ENCODE measurements around the gene CCDC27. TPM values are rescaled to one million over a fixed set of nuclear protein-coding genes. Genes with fewer than 3 reads are reported as not detected.

Gene CCDC27
- total and polyA plus RNA-seq, 2 of the 8 experiments (the other 6 are each of a cell fraction or from before 2014, with no cell fraction given), result 0.15 TPM; not detected in 1

DNA sequence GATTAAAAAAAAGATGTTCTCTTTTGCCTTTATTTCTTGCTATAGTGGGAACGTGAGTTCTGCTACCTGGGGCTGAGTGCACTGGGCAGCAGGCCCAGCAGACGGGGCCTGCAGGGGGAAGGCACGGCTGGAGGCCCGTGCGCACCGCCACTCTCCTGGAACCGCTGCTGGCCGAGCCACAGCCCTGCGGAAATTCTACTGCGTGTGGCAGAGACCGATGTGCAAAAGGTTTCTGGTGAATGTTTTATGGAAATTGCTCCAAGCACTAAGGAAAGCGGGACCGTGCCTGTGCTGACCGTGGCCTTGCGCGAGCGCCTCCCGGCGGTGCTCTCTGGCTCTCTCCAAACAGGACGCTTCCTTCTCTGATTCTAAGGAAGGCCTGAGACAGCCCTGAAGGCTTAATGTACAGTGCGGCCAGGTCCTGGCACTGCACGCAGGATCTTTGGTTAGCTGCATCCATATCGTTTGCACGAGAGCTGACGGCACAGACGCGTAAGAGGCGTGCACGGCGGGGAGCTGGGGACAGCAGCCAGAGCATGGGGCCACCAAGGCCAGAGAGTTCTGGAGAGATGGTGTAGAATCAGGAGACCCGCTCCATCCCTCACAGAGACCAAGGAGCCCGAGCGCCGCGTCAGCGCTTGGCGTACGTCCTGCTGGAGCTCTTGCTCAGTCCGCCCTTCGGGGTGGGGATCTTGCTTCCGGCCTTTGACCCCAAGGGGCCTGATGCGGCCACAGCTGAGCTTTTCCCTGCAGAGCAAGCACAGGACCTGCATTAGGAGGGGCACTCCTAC is 62.7 kb downstream of the CCDC27 start:
- ChIA-PET CTCF (ENCODE audit: partially characterized antibody) (interaction anchor here (1.7 to 2.7 kb wide), 2 partner anchors 11 to 14 kb away, joined by 5 to 8 read pairs; no protein-coding TSS in a partner anchor), POLR2A (ENCODE audit: partially characterized antibody) (interaction anchor here (1.6 kb wide), 1 partner anchor 21 kb away, joined by 4 read pairs; no protein-coding TSS in a partner anchor)
- H3K4me3 ChIP-seq (ENCODE audit: extremely low read depth in 1 of 4, insufficient read depth in 2 of 4, low read depth in 3 of 4, low read length in 4 of 4), result no peak overlapping the region
- no peak overlapping the region for H2BK15ac ChIP-seq (ENCODE audit: low read length)
- H3K36me3 ChIP-seq (ENCODE audit: control insufficient read depth in 2 of 4, insufficient read depth in 4 of 4, low read length in 3 of 4), result peaks cover 0 to 3% (median 0%) of the 10 kb centered on the region in 4 experiments; a peak in 1 of 8 replicates
- H4K91ac ChIP-seq (replicated peaks; ENCODE audit: insufficient read length, low read length), result no peak overlapping the region
- no peaks in the 10 kb centered on the region for H3K9me3 ChIP-seq (ENCODE audit: insufficient read depth in 2 of 2, low read depth in 1 of 2, low read length in 1 of 2)
- no peak for FAIRE-seq
- no peak overlapping the region for H3K56ac ChIP-seq (replicated peaks; ENCODE audit: insufficient read length, low read depth, low read length)
- peaks cover 0 to 5% (median 0%) of the 10 kb centered on the region in 4 experiments; a peak in 1 of 7 replicates for H3K4me1 ChIP-seq (replicated peaks in 1 of 4; ENCODE audit: control insufficient read depth in 3 of 4, insufficient read depth in 4 of 4, low read length in 3 of 4)
- no peak overlapping the region for H3K4ac ChIP-seq (replicated peaks; ENCODE audit: insufficient read length, low read depth, low read length)
- H2AK5ac ChIP-seq (ENCODE audit: low read depth, low read length), result no peak overlapping the region
- peaks cover 0 to 1% of the 10 kb centered on the region in 2 experiments for H4K20me1 ChIP-seq (replicated peaks in 1 of 2; ENCODE audit: control insufficient read depth in 1 of 2, insufficient read depth in 2 of 2, low read length in 2 of 2)
- no peak overlapping the region for H2BK12ac ChIP-seq (ENCODE audit: low read depth, low read length)
- no peak overlapping the region for H4K8ac ChIP-seq (ENCODE audit: extremely low read depth, insufficient read depth, low read length)
- no peak overlapping the region for H2BK120ac ChIP-seq (replicated peaks; ENCODE audit: low read depth, low read length)
- H3K4me2 ChIP-seq (ENCODE audit: insufficient read depth in 1 of 2, low read depth in 2 of 2, low read length in 2 of 2), result no peak overlapping the region
- no peak overlapping the region for H3K23ac ChIP-seq (ENCODE audit: insufficient read length)
- no peaks in the 10 kb centered on the region for H3K79me1 ChIP-seq (ENCODE audit: low read depth, low read length)
- H3K9ac ChIP-seq (replicated peaks in 1 of 4; ENCODE audit: extremely low read depth in 1 of 4, low read depth in 3 of 4, low read length in 3 of 4), result no peak overlapping the region
- no peak overlapping the region for H2AFZ ChIP-seq (ENCODE audit: low read length)
- H3K14ac ChIP-seq (ENCODE audit: insufficient read length), result no peak overlapping the region
- no peak overlapping the region for H2BK20ac ChIP-seq (ENCODE audit: low read length)
- H3K27ac ChIP-seq (ENCODE audit: low read depth, low read length), result no peak overlapping the region
- no peaks in the 10 kb centered on the region for H3K79me2 ChIP-seq (ENCODE audit: control insufficient read depth in 1 of 2, insufficient read depth in 2 of 2, low read length in 2 of 2)
- 93% methylated on average over 36 of the region's 42 CpGs; no CpG with 5 or more reads in 1 of the 2 experiments for WGBS, 2 experiments (ENCODE audit: extremely low coverage in 1 of 2, insufficient coverage in 1 of 2, insufficient read length in 1 of 2, insufficient replicate concordance in 2 of 2, low coverage in 1 of 2, low lambda C conversion rate in 2 of 2, missing lambda C conversion rate in 1 of 2)
- H3K18ac ChIP-seq (ENCODE audit: extremely low read depth, low read length), result no peak overlapping the region
- H3K27me3 ChIP-seq (replicated peaks in 1 of 4; ENCODE audit: control insufficient read depth in 3 of 4, extremely low read depth in 1 of 4, insufficient read depth in 3 of 4, low read length in 3 of 4), result no peaks in the 10 kb centered on the region
- no peak for DNase-seq (ENCODE audit: low read depth in 1 of 2, low spot score in 2 of 2)
- H3K23me2 ChIP-seq (ENCODE audit: low read depth, low read length), result no peaks in the 10 kb centered on the region
- H2BK5ac ChIP-seq (ENCODE audit: low read depth, low read length), result no peak overlapping the region
- no peak overlapping the region for H4K5ac ChIP-seq (ENCODE audit: insufficient read length, low read depth, low read length)
- TF ChIP-seq CBX8 (IDR thresholded peaks at IDR 0.05; ENCODE audit: borderline replicate concordance, low read depth, low read length), result no peak
- TF ChIP-seq KDM1A (IDR thresholded peaks at IDR 0.05; ENCODE audit: borderline replicate concordance, low read length), result no peak
- TF ChIP-seq RBBP5 (IDR thresholded peaks at IDR 0.05; ENCODE audit: borderline replicate concordance, low read depth, low read length), result no peak
- no peak for TF ChIP-seq POLR2AphosphoS5 (IDR thresholded peaks at IDR 0.05; ENCODE audit: low read depth, low read length)
- TF ChIP-seq HDAC2 (IDR thresholded peaks at IDR 0.05; ENCODE audit: borderline replicate concordance in 1 of 2, low read depth in 2 of 2, low read length in 2 of 2), result no peak
- TF ChIP-seq CREB1 (IDR thresholded peaks at IDR 0.05), result no peak
- no peak for TF ChIP-seq ZNF274 (IDR thresholded peaks at IDR 0.05; ENCODE audit: borderline replicate concordance, extremely low read depth, low read length)
- no peak for TF ChIP-seq SUZ12 (IDR thresholded peaks at IDR 0.05; ENCODE audit: low read length)
- no peak for TF ChIP-seq EZH2 (IDR thresholded peaks at IDR 0.05; ENCODE audit: low read depth, low read length, severe bottlenecking)
- TF ChIP-seq GABPA (IDR thresholded peaks at IDR 0.05; ENCODE audit: borderline replicate concordance, insufficient read depth, low read length), result no peak

Measured in H1 (cell line).